Stimulated activated CD4-positive, alpha-beta T cell treated with anti-CD3 and anti-CD28 coated beads, Interleukin-4, amount 100 ng/mL, for 48 hours (primary cell): ENCODE data around the gene BPHL.
"Not testable (repeated sequence)": the region's sequence is repeated elsewhere in the genome, so short reads cannot be mapped to it uniquely, and the experiment has no call there.

Source experiments
- DNase-seq, 2 donors: peaks; one replicate each; pipeline ENCODE4 v3.0.0-alpha.2; 2020; ENCODE audit warnings: low read depth in 2 of 2

BPHL gene

DNA sequence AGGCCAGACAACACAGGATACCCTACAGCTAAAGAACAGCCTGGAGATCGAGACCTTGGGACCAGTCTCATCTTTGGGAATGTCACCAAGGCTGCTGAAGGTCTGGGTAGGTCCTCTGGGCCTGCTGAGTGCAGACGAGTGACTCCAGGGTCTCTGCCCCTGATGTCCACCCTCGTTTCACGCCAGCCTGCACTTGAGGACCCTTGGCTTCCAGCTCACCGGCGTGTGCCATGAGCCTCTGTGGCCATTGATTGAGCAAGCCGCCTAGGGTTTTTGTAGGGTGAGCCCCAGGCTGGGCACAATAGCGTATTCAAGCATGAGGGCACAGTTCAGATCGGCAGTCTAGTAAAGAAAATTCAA is 4.3 kb downstream of the BPHL start:
- no peak for DNase-seq

DNA sequence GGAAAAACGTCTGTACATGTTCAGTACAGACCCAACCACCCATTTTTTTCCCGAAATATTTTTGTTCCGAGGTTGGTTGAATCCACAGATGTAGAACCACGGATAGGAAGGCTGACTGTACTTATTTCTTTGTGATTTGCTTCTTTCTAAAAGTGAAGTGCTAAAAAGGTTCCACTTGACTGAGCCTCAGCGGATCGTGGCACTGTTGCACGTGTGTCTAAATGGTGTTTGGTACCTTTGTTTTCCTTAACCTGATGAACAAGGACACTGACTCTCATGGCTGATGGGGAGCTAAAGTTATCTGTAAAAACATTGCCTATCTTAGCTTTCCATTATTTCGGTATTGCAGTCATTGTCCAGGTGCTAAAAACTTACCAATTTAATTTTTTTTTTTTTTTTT is 6.2 kb downstream of the BPHL start:
- no peak for DNase-seq

DNA sequence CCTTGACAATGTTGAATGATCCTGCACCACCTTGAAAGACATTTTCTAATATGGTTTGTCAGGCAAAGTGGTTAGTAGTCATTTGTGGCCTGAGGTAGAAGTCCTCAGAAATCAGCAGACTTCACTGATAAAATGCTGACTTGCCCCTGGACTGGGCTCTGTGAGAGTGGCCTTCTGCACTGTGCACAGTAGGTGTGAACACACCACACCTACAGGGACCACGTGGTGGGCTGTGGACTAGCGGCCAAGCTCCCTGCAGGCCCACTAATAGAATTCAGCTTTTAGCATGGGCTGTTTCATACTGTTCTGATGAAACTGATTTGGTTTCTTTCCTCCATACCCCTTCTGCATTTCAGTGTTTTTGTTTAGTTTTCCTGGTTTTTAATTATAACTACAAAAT is 7.3 kb downstream of the BPHL start:
- no peak for DNase-seq

DNA sequence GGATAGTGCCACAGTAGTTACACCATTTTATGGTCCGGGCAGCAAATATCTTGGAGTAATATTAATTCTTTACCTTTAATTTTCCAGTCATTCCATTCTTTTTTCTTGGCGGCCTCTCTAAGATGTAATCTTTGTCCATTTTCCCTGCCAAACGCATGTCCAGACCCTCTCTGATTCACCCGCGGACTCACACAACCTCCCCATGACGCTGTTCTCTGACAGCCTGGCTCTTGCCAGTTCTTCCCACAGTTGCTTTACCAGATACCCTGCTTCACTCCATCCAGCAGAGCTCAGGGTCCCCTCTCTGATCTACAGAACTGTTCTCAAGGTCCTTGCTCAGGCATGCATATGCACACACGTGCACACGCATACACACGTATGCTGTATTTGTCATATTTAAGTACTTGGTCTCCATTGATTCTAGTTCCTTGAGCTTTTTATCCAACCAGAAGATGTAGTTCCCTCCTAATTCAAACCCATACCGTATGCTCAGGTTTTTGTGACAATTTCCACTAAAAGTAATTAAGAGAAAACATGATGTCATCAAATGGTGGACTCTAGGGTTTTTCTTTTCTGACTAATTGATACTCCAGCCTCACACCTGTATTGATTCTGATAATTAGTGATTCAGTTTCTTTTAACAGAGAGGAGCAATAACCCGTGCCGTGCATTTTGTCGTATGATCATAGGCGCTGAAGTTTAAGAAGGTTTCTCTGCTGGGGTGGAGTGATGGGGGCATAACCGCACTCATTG is 10.0 kb downstream of the BPHL start:
- DNase-seq, result no peak

DNA sequence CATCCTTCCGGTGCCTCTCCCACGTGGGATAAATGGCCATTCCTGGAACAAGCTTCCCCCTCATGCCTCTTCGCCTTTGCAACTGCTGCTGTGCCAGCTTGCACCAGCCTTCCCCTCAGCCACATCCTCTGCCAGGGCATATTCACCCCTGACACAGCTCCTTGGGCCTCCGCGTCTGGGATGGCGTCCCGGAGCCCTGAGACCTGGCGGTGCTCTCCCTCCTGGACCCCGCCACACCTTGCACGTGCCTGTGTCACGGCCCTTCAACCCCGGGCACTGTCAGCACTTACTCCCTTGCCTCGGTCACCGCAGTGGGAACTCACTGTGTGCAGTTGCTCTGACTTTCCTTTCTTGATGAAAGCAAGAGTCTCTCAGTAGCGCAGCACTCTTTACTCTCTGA is 13.2 kb downstream of the BPHL start:
- DNase-seq, result no peak

DNA sequence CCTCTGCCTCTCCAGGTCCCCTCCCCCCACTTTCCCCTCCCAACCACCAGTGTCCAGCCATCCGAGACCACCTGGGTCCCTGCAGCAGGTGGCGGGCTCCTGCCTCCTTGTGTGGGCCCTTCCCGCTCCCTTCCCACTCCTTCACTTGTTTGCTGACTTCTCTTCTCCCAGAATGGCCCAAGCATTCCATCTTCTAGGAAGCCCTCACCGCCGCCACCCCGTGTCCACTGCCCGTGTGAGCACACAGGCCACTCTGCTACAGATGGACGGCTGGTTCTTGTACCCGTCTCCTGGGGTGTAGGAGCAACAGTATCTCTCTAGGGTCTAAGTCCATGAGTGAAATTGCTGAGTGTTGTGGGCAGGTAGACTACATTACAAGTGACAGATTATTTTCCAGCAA is 15.0 kb downstream of the BPHL start:
- no peak for DNase-seq

DNA sequence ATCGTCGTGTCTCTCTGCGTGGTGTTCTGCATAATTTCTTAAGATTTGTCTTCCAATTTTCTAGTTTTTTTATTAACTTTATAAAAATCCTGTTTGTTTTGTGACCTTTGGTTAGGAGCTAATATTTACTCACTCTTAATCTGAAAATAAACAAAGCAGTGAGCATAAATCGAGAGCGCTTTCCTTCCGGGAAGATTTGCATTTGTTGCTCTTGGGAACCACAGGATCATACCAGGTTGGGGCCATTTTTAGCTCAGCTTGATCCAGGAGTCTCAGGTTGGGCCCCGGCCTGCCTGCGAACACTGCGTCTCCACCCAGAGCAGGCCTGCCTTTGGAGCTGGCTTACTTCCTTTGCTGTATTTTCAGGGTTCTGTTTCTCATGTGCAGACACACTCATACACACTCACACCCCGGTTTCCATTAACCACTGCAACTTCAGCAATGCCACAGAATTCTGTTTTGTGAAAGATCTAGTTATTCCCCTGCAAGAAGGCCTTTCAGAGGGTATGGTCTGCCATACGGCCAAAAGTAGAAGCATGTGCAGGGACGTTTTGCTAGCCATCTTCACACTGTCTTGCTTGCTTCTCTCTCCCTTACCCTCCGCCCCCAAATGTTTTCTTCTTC is 17.3 kb downstream of the BPHL start:
- DNase-seq, result no peak

DNA sequence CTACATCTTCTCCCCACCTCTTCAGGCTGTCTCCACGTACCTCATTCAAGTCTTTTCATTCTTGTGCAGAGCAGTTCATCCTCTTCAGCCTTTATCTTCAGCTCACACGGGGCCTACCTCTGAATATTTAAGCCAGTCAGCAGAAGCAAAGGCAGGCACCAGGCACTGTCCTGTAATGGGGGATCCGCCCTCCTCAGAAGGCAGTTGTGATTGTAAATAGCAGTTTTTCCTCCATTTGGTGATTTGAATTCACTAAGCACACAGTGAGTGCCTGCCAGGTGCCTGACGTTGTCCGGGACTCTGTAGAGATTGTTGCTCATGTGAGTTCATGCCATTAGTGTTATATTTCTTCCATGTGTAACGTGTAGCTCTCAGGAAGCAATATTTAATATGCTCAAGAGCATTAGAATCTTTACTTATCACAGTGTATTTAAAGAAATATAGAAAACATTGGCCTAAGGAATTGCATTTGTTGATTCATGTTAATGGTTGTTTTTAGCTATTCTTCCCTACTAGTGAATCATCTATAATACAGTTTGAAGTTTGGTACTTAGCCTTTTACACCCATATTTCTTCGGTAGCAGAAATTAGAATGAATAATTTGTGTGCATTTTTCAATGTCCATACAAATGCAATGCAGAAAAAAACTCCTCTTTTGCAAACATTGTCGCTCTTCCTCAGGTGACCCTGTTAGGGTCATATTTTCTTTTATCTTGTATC is 17.9 kb downstream of the BPHL start:
- no peak for DNase-seq

DNA sequence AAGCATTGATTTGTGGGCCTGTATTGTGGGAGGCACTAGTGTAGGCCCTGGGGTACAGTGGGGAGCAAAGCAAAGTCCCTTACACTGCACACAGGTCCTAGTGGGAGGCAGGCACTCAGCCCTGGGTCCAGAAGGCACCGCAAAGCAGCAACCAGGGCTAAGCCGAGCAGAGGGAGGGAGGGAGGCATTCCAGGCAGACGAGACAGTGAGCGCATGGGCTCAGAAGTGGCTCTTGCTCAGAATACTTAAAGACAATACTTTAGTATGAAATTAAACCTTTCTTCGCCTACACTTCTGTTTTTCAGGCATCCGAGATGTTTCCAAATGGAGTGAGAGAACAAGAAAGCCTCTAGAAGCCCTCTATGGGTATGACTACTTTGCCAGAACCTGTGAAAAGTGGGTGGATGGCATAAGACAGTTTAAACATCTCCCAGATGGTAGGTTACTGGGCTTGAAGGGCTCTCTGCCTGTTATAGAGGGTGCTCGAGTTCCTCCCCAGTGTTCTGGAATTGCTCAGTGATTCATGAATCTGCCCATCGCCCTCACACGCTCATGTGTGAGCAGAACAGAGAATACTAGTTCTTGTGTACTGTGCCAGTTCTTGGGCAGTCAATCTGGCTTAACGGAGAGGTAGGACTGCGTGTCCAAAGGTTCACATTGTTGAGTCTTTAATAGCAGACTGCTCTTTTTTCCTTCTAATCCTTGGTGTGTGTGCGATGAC is 18.7 kb downstream of the BPHL start:
- no peak for DNase-seq

DNA sequence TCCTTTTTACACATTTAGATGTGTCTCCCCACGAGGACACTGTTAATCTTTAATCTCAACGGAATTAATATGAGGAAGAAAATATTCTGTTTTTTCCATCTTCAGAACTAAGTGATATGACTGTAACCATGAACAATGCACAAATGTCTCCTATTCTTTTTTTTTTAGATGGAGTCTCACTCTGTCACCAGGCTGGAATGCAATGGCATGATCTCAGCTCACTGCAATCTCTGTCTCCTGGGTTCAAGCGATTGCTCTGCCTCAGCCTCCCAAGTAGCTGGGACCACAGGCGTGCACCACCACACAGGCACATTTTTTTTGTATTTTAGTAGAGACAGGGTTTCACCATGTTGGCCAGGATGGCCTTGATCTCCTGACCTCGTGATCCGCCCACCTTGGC is 19.4 kb downstream of the BPHL start:
- DNase-seq, result not testable (repeated sequence)

DNA sequence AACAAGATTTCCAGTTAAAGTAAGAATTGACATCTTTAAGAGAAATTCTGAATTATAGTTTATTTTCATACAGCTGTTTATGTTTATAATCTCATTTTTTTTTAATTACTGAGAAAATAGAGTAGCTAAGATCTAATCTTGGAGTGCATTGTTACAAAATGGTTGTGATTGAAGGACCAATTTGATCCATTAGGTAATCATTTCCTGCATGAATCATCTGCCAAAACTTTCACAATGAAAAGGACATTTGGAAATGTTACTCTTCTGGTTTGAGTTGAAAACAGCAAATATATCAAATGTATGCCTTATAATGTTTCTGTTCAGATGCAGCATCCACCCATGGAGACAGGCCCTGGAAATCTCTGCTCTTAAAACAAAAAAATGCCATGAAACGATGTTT is 19.8 kb downstream of the BPHL start:
- no peak for DNase-seq

DNA sequence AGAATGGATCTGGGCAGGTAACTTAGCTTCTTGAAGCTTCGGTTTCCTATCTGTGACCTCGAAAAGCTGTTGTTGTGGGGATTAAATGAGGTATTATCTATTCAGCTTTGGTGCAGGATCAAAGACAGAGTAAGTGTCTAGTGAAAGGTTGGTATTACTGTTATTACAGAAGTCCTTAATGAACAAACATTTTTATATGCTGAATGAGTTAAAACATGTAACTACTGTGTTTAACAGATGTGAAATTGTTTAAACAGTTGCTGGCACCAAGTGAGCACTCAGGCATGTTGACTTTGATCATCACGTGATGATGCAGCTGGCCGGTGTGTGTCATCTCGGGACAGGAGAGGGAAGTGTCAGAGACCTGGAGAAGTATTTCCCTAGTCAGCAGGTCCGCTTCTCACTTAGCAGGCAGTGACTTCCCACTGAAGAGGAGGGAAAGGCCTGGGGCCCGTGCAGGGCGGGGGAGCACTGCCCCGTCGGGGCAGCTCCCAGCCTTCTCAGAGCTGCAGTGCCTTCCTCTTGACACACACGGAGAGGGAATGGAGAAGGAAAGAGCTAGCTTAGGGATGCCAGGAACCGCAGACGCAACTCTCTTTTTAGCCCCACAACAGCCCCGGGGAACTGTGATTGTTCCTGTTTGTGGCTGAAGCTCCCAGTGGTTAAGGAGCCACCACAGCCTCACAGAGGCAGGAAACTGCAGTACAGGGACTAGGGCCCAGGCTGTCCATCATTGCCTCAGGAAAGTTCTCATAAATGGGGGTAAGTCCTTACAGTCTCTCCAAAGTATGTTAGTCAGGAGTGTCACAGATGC is 20.8 kb downstream of the BPHL start:
- DNase-seq, result no peak

DNA sequence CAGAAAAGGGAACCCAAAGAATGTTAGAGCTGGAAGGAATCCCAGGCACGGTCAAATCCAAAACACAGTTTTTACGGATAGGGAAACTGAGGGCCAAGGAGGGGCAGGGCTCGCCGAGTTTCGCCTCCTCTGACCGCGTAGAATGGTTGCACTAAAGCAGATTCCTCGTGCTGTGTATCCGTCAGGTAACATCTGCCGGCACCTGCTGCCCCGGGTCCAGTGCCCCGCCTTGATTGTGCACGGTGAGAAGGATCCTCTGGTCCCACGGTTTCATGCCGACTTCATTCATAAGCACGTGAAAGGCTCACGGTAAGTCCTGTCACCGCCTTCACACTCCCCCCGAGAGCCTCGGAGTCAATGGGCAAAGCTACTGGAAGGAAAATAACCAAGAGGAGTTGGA is 21.7 kb downstream of the BPHL start:
- DNase-seq, result no peak

DNA sequence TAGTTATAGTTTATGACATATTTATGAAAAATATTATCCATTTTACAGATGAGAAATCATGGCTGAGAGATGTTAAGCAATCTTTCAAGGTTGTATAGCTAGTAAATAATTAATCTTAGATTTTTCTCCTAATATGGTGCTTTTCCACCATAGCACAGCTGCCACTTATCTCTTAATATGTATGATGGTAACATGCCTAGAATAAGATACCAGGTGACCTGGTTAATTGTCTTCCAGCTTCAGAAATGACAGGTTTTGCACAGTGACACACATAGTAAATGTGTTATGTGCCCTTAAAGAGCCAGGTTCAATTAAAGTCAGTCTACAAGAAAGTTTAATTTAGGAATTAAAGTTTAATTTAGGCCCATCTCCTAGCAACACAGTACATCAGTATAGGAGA is 24.0 kb downstream of the BPHL start:
- DNase-seq, result no peak

DNA sequence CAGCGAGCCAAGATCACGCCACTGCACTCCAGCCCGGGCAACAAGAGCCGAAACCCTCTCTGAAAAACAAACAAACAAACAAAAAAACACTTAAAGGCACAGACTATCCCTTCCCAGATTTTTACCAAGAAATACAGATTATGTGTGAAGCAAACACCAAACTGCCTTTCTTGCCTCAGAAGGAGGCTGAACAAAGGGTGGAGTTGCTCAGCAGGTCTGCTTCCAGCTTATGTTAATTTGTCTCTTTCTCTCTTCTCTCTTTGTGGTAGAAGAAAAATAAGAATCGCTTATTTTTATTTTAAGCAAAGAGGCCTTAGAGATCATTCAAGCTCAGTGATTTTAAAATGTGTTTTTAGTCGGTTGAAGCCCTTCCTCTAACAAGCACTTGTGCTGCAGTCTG is 24.6 kb downstream of the BPHL start:
- DNase-seq, result no peak

DNA sequence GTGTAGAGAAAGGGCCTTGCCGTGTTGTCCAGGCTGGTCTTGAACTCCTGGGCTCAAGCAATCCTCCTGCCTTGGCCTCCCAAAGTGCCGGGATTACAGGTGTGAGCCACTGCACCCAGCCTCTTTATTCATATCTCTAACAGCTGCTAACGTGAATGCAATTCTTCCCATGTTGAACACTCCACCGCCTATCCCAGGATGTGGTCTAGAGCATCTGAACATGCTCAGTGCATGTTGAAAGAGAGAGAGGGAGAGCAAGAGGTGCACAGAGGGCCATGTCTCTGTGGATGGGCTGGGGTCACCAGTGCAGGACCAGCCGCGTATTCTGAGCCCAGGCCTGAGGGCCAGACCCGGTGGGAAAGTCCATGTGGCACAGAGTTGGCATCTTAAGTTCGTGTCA is 26.1 kb downstream of the BPHL start:
- no peak for DNase-seq

DNA sequence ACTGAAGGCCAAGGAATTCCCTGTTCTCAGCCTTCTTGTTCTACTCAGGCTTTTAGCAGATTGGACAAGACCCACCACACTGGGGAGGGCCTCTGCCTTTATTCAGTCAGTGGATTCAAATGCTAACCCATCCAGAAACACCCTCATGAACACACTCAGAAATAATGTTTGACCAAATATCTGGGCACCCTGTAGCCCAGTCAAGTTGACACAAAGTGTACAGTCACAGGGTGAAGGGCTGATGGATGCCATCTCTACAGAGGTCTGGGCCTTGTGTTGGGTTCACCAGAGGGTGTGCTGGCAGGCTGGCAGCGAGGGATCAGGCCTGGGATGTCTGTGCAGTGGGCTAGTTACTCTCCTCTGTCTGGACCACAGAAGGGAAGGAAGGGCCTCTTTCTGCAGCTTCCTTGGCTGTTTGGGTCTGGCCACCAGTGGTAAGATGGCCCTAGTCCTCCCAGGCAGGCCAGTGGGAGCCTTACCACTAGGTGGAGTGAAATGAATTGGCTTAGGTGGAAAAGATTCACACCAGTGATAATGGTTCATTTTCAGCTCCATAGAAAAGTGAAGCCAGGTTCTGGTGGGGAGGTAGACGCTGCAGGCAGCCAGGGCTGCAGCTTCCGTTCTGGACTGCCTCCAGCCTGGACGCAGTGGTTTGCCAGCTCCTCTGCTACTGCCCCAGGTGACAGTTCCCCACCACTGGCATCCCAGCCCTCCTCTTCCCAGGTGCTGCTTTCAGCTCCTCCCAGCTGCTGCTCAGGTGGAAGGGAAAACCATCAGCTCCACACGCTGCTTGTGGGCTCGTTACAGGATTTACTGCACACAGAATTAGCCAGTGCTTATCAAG is 29.6 kb downstream of the BPHL start:
- no peak for DNase-seq

DNA sequence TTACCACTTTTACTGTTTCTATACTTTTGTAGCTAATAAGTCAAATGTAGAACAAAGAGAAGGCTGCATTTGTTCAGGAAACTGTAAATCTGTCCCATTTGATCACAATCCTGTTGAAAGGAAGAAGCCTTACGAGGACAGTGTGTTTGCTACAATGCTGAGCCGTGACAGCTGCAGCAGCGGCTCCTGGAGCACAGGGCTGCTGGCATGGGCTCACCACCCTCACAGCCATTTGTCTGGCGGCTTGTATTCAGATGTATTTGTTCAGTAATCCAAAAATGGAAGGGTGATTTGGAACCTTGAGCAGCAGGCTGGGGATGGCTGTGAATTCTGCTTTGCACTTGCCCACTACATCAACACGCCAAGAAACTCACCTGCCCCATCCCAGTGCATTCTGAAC is 33.2 kb downstream of the BPHL start:
- no peak for DNase-seq

DNA sequence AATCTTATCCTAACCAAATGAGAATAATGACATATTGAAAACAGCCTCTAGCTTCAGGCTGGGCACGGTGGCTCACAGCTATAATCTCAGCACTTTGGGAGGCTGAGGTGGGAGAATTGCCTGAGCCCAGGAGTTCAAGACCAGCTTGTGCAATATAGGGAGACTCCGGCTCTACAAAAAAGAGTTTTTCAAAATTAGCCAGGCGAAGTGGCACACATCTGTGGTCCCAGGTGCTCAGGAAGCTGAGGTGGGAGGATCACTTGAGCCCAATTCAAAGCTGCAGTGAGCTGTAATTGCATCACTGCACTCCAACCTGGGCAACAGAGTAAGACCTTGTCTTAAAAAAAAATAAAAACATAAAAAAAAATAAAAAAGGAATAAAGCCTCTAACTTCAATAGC is 34.2 kb downstream of the BPHL start:
- DNase-seq, result no peak

DNA sequence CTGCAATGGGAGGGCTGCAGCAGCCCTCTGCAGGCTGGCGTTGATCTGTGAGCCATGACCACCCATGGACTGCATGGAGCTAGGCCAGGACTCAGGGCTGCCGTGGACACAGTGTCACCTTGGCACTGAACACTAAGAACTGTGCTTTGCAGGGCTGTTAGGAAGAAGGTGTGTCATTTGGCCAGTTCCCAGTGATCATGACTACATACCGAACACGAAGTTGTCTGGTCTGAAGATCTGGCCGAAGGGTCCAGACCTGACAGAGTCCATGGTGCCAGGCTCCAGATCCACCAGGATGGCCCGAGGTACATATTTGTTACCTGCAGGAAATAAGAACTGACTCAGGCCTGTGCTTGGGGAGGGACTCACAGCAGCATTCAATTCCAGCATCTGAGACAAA is 36.9 kb downstream of the BPHL start:
- not testable (repeated sequence) for DNase-seq
